VCaP (cell line): Measurements from ENCODE around the gene DR1.
"Not testable (repeated sequence)": the region's sequence is repeated elsewhere in the genome, so short reads cannot be mapped to it uniquely, and the experiment has no call there.

Source experiments
- H3K27ac ChIP-seq: fragments of 450-650 bp; 2 replicates; pipeline ENCODE4 v1.5.1; 2017
- CTCF ChIP-seq: fragments of 450-650 bp; conservative IDR thresholded peaks from 2 replicates; pipeline ENCODE4 v1.5.1; 2017; ENCODE audit warnings: mild to moderate bottlenecking, moderate library complexity

Gene DR1

DNA sequence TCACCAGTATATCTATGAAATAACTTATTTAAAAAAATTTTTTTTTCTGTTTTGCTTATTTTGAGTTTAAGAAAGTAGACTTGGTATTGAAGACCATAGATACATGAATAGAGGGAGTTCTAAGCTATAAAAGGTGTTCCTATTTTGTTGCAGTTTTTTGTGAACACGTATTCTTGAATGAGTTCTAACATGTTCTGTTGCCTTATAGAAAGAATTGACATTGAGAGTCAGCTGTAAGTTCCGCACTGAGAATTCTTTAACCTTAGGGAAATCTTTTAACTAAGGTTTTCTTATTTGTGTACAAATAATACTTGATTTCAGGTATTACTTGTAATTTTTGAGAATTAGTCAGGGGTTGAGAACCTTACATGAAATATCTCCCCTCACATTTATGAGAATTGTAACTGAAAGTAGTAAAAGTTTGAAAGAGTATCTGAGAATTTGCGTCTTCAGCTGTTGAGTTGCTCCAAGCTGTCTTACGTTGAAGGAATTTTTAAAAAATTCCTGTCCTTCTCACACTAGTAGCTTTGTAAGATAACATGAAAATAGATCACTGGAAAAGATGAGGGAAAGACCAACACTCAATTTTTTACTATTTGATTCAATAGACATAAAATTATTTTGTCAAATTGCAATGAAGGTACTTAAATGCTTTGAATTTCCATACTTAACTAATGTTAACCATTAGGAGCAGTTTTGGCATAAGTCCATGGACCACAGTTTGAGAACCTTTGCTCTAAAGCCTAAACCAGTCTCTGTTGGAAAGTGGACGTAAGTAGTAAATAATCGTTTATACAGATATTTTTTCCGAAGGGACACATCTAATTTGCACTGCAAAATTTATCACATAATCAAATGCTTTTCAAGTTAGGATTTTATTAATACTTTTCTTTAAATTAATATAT, 3.8 kb downstream of the DR1 start:
- TF ChIP-seq CTCF, result no peak
- H3K27ac ChIP-seq, result no peak overlapping the region; the same call in 1 of the 2 replicates

DNA sequence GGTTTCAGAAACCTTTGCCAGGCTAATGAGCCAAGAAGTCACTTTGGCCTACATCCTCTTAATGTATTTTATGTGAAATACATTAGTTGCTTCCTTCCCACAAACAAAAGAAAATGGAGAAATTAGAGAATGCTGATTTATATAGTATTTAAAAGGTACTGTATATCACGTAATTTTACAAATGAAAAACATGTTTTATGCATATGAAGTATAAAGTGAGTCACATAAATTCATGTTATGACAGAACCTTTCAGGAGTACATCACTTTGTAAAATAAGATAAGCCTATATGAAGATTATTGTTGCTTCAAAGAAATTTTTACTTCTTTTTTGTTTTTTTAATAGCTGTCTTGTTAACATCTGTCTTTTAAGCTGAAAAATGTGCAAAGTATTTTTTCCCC, 4.6 kb downstream of the DR1 start:
- no peak overlapping the region for H3K27ac ChIP-seq
- TF ChIP-seq CTCF, result no peak

GRCh38 chr1:93350875-93351274, 5.2 kb downstream of the DR1 start:
- TF ChIP-seq CTCF, result no peak
- no peak overlapping the region for H3K27ac ChIP-seq

DNA sequence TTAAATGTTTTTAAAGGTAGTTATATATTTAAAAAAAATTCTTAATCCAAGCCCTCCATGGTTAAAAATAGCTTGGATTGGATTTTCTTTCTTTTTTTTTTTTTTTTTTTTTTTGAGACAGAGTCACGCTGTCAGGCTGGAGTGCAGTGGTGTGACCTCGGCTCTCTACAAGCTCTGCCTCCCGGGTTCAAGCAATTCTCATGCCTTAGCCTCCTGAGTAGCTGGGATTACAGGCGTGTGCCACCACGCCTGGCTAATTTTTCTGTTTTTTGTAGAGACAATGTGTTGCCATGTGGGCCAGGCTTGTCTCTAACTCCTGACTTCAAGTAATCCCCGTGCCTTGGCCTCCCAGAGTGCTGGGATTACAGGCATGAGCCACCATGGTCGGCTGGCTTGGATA, 5.6 kb downstream of the DR1 start:
- not testable (repeated sequence) for H3K27ac ChIP-seq

- H3K27ac ChIP-seq, result no peak overlapping the region; the same call in 1 of the 2 replicates
- no peak for TF ChIP-seq CTCF
Observed at GRCh38 chr1:93352376-93352775, 6.7 kb downstream of the DR1 start.

GRCh38 chr1:93353286-93353685, 7.6 kb downstream of the DR1 start:
- H3K27ac ChIP-seq, result peak overlapping the region; percentile 1
- no peak for TF ChIP-seq CTCF

GRCh38 chr1:93354749-93355148, 9.0 kb downstream of the DR1 start:
- no peak for TF ChIP-seq CTCF
- no peak overlapping the region for H3K27ac ChIP-seq

GRCh38 chr1:93357242-93357641, 11.5 kb downstream of the DR1 start:
- TF ChIP-seq CTCF, result no peak
- H3K27ac ChIP-seq, result no peak overlapping the region
